ENCODE results near the gene TUBA4A.
A peak's percentile ranks its signal among the peaks of the same experiment; 100 is the strongest.
"Not testable (repeated sequence)": the region's sequence is repeated elsewhere in the genome, so short reads cannot be mapped to it uniquely, and the experiment has no call there.

The TUBA4A gene

GRCh38 chr2:219214141-219214540 is 39.6 kb downstream of the TUBA4A start:
- no peak for FAIRE-seq
- DNase-seq (ENCODE audit: low spot score), result no peak

GRCh38 chr2:219213486-219214071 is 40.1 kb downstream of the TUBA4A start:
- FAIRE-seq, result no peak
- no peak for DNase-seq (ENCODE audit: low spot score)

- FAIRE-seq (no peak), DNase-seq (ENCODE audit: low spot score) (no peak)
Measured at GRCh38 chr2:219213026-219213415, 40.7 kb downstream of the TUBA4A start.

- FAIRE-seq (no peak), DNase-seq (ENCODE audit: low spot score) (no peak)
Measured at GRCh38 chr2:219210886-219211362, 42.8 kb downstream of the TUBA4A start.

GRCh38 chr2:219210196-219210885 is 43.4 kb downstream of the TUBA4A start:
- DNase-seq (ENCODE audit: low spot score), result no peak
- FAIRE-seq, result no peak

- FAIRE-seq (no peak), DNase-seq (ENCODE audit: low spot score) (no peak)
Measured at GRCh38 chr2:219209236-219210195, 44.2 kb downstream of the TUBA4A start.

- DNase-seq (ENCODE audit: low spot score) (no peak), FAIRE-seq (no peak)
Measured at GRCh38 chr2:219207884-219208740, 45.6 kb downstream of the TUBA4A start.

- DNase-seq (ENCODE audit: low spot score) (no peak), FAIRE-seq (no peak)
Measured at GRCh38 chr2:219207134-219207883, 46.4 kb downstream of the TUBA4A start.

- DNase-seq (ENCODE audit: low spot score) (peak; percentile 99), FAIRE-seq (peak; percentile 76)
Measured at GRCh38 chr2:219206328-219207133, 47.2 kb downstream of the TUBA4A start, which contains the start of gene ZFAND2B. Gene ZFAND2B, plus strand, starts transcription at chr2:219206782. Its CDS starts 206 bp downstream, at chr2:219206988.

- FAIRE-seq, result no peak
- DNase-seq (ENCODE audit: low spot score), result no peak
Measured at GRCh38 chr2:219205981-219206327, 47.8 kb downstream of the TUBA4A start.

- FAIRE-seq, result no peak
- DNase-seq (ENCODE audit: low spot score), result no peak
Measured at GRCh38 chr2:219205165-219205538, 48.6 kb downstream of the TUBA4A start.

GRCh38 chr2:219204425-219205164 is 49.1 kb downstream of the TUBA4A start:
- no peak for DNase-seq (ENCODE audit: low spot score)
- no peak for FAIRE-seq

- not testable (repeated sequence) for FAIRE-seq; DNase-seq (ENCODE audit: low spot score)
Measured at GRCh38 chr2:219201331-219201730, 52.4 kb downstream of the TUBA4A start.

- DNase-seq (ENCODE audit: low spot score); FAIRE-seq: not testable (repeated sequence)
Measured at GRCh38 chr2:219200502-219201326, 53.0 kb downstream of the TUBA4A start.

Data from urothelium cell line (cell line).